ENCODE data around the gene GRID2IP.

DNA sequence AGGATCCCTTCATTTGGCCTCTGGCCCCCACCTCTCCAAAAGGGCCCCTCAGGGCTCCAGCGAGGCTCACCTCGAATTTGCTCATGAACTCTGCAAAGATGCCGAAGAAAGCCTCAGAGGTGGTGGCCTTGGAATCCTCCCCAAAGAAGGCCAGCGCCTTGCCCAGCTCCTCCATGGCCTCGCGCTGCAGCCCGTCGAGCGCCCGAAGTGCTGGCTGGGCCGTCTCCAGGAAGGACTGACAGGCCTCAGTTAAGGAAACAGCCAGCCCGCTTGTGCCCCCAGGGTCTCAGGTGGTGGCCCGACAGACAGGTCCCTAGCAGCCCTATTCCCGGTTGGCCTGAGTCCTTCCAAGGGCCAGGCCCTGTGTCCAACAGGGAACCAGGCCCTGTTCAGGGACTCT, 53.3 kb downstream of the GRID2IP start:
- TF ChIP-seq, protein P1, sequence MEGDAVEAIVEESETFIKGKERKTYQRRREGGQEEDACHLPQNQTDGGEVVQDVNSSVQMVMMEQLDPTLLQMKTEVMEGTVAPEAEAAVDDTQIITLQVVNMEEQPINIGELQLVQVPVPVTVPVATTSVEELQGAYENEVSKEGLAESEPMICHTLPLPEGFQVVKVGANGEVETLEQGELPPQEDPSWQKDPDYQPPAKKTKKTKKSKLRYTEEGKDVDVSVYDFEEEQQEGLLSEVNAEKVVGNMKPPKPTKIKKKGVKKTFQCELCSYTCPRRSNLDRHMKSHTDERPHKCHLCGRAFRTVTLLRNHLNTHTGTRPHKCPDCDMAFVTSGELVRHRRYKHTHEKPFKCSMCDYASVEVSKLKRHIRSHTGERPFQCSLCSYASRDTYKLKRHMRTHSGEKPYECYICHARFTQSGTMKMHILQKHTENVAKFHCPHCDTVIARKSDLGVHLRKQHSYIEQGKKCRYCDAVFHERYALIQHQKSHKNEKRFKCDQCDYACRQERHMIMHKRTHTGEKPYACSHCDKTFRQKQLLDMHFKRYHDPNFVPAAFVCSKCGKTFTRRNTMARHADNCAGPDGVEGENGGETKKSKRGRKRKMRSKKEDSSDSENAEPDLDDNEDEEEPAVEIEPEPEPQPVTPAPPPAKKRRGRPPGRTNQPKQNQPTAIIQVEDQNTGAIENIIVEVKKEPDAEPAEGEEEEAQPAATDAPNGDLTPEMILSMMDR (optimal IDR thresholded peaks at IDR 0.05 in 1 of 3, IDR thresholded peaks at IDR 0.05 in 1 of 3, conservative IDR thresholded peaks at IDR 0.05 in 1 of 3; ENCODE audit: extremely low read depth in 1 of 3, insufficient read depth in 2 of 3, low read length in 3 of 3) = no peak
- no peak for TF ChIP-seq EZH2 (IDR thresholded peaks at IDR 0.05; ENCODE audit: low read length)

Measured in keratinocyte (primary cell).